ENCODE measurements around the gene TSPYL4.

GRCh38 chr6:116201538-116201937 is 52.3 kb downstream of the TSPYL4 start:
- TF ChIP-seq CTCF (IDR thresholded peaks at IDR 0.05 in 2 of 3, conservative IDR thresholded peaks at IDR 0.05 in 1 of 3; ENCODE audit: borderline replicate concordance in 1 of 3, insufficient read depth in 1 of 3, low read depth in 2 of 3, low read length in 2 of 3) = no peak
- no peak for TF ChIP-seq JUND (IDR thresholded peaks at IDR 0.05)
- TF ChIP-seq POLR2A (IDR thresholded peaks at IDR 0.05; ENCODE audit: borderline replicate concordance, extremely low read depth, insufficient read depth, insufficient read length) = no peak
- TF ChIP-seq FOSL1 (IDR thresholded peaks at IDR 0.05; ENCODE audit: low read depth) = no peak

Data from HCT116 (cell line).